B cell (primary cell): Measurements from ENCODE around the gene MYCBPAP. TPM values are rescaled to one million over a fixed set of nuclear protein-coding genes. Genes with fewer than 3 reads are reported as not detected.

ENCODE experiments used
- ATAC-seq: fragments of 200-7000 bp; cut with Tn5 transposase; one replicate; pipeline ENCODE4 v1.10.0; 2021; ENCODE audit warnings: low read depth, mild to moderate bottlenecking, moderate number of reproducible peaks, moderate library complexity
- CTCF ChIA-PET: fragments of 350-600 bp; sonication (Branson Sonifier 250); formaldehyde crosslinking; loops from one replicate; lab custom pipeline; 2021; ENCODE audit warnings: antibody characterized with exemption, inconsistent platforms; lab: Charles Lee
- POLR2A ChIA-PET: fragments of 350-600 bp; sonication (Branson Sonifier 250); formaldehyde crosslinking; loops from one replicate; lab custom pipeline; 2021; ENCODE audit warnings: antibody characterized with exemption; lab: Charles Lee
- DNase-seq: peaks from one replicate; pipeline ENCODE4 v3.0.0; 2013
- H2AFZ ChIP-seq: 2 replicates; pipeline ENCODE4 v1.6.1; 2012; ENCODE audit warnings: mild to moderate bottlenecking, low read depth, low read length; ENCODE audit not compliant: insufficient read depth, poor library complexity, severe bottlenecking
- H3K27ac ChIP-seq, 2 donors: 1 replicate in 1 of 2; 2 replicates in 1 of 2; pipeline ENCODE4 v1.5.1; 2012 to 2013; ENCODE audit warnings: low read length in 2 of 2, mild to moderate bottlenecking in 2 of 2, moderate library complexity in 1 of 2
- H3K27me3 ChIP-seq, 4 experiments: fragments of 200-600 bp in 1 of 4; sonication (generic) in 1 of 4; replicated peaks in 1 of 4; 1 replicate in 2 of 4; 2 replicates in 2 of 4; pipeline versions ENCODE4 v1.6.1 to v1.7.0; 2013 to 2016; ENCODE audit warnings: low read length in 3 of 4, mild to moderate bottlenecking in 2 of 4, mixed read lengths in 1 of 4, moderate library complexity in 1 of 4; ENCODE audit not compliant: insufficient read depth in 4 of 4, control insufficient read depth in 3 of 4; ENCODE audit errors: control extremely low read depth in 1 of 4
- H3K36me3 ChIP-seq, 2 experiments: replicated peaks in 1 of 2; 1 replicate in 1 of 2; 2 replicates in 1 of 2; pipeline versions ENCODE4 v1.6.1 to v1.7.1; 2013; ENCODE audit warnings: low read length in 1 of 2; ENCODE audit not compliant: insufficient read depth in 2 of 2, control insufficient read depth in 1 of 2; ENCODE audit errors: control extremely low read depth in 1 of 2, extremely low read depth in 1 of 2
- H3K4me1 ChIP-seq, 2 donors: fragments of 200-600 bp in 1 of 2; sonication (generic) in 1 of 2; 1 replicate in 1 of 2; 2 replicates in 1 of 2; pipeline versions ENCODE4 v1.5.1 to v1.6.1; 2013 to 2017; ENCODE audit warnings: low read length in 2 of 2; ENCODE audit not compliant: control insufficient read depth in 2 of 2, insufficient read depth in 2 of 2
- H3K4me2 ChIP-seq: replicated peaks from 2 replicates; pipeline ENCODE3; 2012; ENCODE audit warnings: mild to moderate bottlenecking, low read depth, low read length; ENCODE audit not compliant: poor library complexity, severe bottlenecking
- H3K4me3 ChIP-seq, 5 experiments: fragments of 200-600 bp in 1 of 5; sonication (generic) in 1 of 5; 1 replicate in 3 of 5; 2 replicates in 2 of 5; pipeline versions ENCODE4 v1.5.1 to v1.7.0; 2011 to 2016; ENCODE audit warnings: low read length in 4 of 5, mild to moderate bottlenecking in 4 of 5, low read depth in 2 of 5, control low read depth in 1 of 5, moderate library complexity in 1 of 5; ENCODE audit not compliant: insufficient read depth in 1 of 5; ENCODE audit errors: control extremely low read depth in 1 of 5, extremely low read depth in 1 of 5
- H3K79me2 ChIP-seq: fragments of 200-600 bp; sonication (generic); one replicate; pipeline ENCODE4 v1.6.0; 2016; ENCODE audit warnings: low read length; ENCODE audit not compliant: control insufficient read depth, insufficient read depth
- H3K9ac ChIP-seq: fragments of 200-600 bp; sonication (generic); 2 replicates; pipeline ENCODE4 v1.6.1; 2017; ENCODE audit warnings: mild to moderate bottlenecking, low read length, moderate library complexity
- H3K9me3 ChIP-seq, 3 donors: one replicate each; pipeline versions ENCODE4 v1.6.1 to v1.7.1; 2013; ENCODE audit warnings: low read length in 2 of 3; ENCODE audit not compliant: control insufficient read depth in 2 of 3, insufficient read depth in 1 of 3; ENCODE audit errors: control extremely low read depth in 1 of 3
- H4K20me1 ChIP-seq: 2 replicates; pipeline ENCODE4 v1.6.0; 2012; ENCODE audit warnings: mild to moderate bottlenecking, low read length; ENCODE audit not compliant: insufficient read depth, control insufficient read depth, poor library complexity, severe bottlenecking
- H3K27ac Mint-ChIP-seq: one replicate; pipeline ENCODE4 v1.8.0; 2021; ENCODE audit warnings: mixed read lengths
- H3K27me3 Mint-ChIP-seq: one replicate; pipeline ENCODE4 v1.8.0; 2021; ENCODE audit warnings: mixed read lengths
- H3K4me1 Mint-ChIP-seq: one replicate; pipeline ENCODE4 v1.8.0; 2021; ENCODE audit warnings: mixed read lengths
- H3K4me3 Mint-ChIP-seq: one replicate; pipeline ENCODE4 v1.8.0; 2021; ENCODE audit warnings: mixed read lengths
- H3K9me3 Mint-ChIP-seq: one replicate; pipeline ENCODE4 v1.8.0; 2022; ENCODE audit warnings: mixed read lengths; ENCODE audit not compliant: insufficient read depth
- EZH2 ChIP-seq: IDR thresholded peaks from 2 replicates; pipeline ENCODE4 v1.6.1; 2012; ENCODE audit warnings: borderline replicate concordance, low read depth, mild to moderate bottlenecking, moderate library complexity, low read length; ENCODE audit not compliant: insufficient read depth, poor library complexity, severe bottlenecking
- WGBS: methylation state at CpG from one replicate; pipeline ENCODE4 v1.1.5; 2013; ENCODE audit warnings: missing lambda C conversion rate; ENCODE audit not compliant: insufficient coverage; 5-methylcytosine and 5-hydroxymethylcytosine counted together
- intact Hi-C: fragments of 100-400 bp; cut with micrococcal nuclease; formaldehyde crosslinking; loops from one replicate; pipeline ENCODE4 v1.10.0; 2022
- polyA plus RNA-seq: library from polyadenylated mRNA; depleted of rRNA; stranded (reverse); fragments of >200 nt; gene quantifications from 2 replicates; pipeline ENCODE4 v1.2.3, GENCODE V29; 2012
- total RNA-seq, 2 donors: library from RNA; stranded (reverse); fragments of 120-200 nt in 1 of 2; gene quantifications; 1 replicate in 1 of 2; 2 replicates in 1 of 2; pipeline versions ENCODE4 v1.2.3 to v1.2.4, GENCODE V29; 2013 to 2022
- TF ChIP-seq, protein P1 (sequence below): fragments of 200-600 bp; IDR thresholded peaks from one replicate; pipeline ENCODE4 v1.8.0; 2022; ENCODE audit warnings: antibody characterized with exemption, mild to moderate bottlenecking

MYCBPAP gene
- total and polyA plus RNA-seq, 2 donors (not counting 1 experiment from before 2014, with no cell fraction given), result 1.9 to 5.1 TPM

DNA sequence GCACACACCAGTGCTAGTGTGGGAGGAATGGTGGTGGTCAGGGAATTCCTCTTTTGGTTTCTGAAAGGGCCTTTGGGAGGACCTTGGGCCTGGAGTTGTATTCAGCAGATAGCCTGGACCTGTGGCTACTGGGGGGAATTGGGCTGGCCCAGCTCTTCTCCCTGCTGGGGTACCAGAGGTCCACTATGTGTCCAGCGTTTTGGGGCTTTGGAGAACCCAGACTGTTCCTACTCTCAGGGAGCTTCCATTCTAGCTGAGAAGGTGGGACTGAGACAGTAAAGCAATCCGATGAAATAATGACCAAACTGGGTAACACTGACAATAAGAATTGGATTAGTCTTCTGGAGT lies 26.7 kb downstream of the MYCBPAP start:
- WGBS, result 100% methylated on average over 1 of the region's 2 CpGs
- TF ChIP-seq, protein P1, sequence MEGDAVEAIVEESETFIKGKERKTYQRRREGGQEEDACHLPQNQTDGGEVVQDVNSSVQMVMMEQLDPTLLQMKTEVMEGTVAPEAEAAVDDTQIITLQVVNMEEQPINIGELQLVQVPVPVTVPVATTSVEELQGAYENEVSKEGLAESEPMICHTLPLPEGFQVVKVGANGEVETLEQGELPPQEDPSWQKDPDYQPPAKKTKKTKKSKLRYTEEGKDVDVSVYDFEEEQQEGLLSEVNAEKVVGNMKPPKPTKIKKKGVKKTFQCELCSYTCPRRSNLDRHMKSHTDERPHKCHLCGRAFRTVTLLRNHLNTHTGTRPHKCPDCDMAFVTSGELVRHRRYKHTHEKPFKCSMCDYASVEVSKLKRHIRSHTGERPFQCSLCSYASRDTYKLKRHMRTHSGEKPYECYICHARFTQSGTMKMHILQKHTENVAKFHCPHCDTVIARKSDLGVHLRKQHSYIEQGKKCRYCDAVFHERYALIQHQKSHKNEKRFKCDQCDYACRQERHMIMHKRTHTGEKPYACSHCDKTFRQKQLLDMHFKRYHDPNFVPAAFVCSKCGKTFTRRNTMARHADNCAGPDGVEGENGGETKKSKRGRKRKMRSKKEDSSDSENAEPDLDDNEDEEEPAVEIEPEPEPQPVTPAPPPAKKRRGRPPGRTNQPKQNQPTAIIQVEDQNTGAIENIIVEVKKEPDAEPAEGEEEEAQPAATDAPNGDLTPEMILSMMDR, result no peak
- no peak for TF ChIP-seq EZH2
- ATAC-seq (no peak), DNase-seq (no peak)
- ChIA-PET POLR2A (no interaction called here), CTCF (no interaction called here)
- Mint-ChIP-seq H3K4me3 (no peak overlapping the region), H3K4me1 (peaks cover 9% of the 10 kb centered on the region), H3K27ac (no peak overlapping the region), H3K9me3 (no peaks in the 10 kb centered on the region), H3K27me3 (peaks cover 56% of the 10 kb centered on the region)
- Histone ChIP-seq H3K4me3 (no peak overlapping the region), H3K79me2 (no peaks in the 10 kb centered on the region), H3K9ac (no peak overlapping the region), H3K4me1 (peaks cover 12 to 15% of the 10 kb centered on the region in 2 donors), H3K9me3 (peaks cover 0 to 4% (median 0%) of the 10 kb centered on the region in 3 donors), H3K27me3 (peaks cover 0 to 45% (median 19%) of the 10 kb centered on the region in 4 experiments), H2AFZ (no peak overlapping the region), H3K27ac (no peak overlapping the region), H3K4me2 (no peak overlapping the region), H3K36me3 (no peaks in the 10 kb centered on the region), H4K20me1 (no peaks in the 10 kb centered on the region)
- intact Hi-C loops, result no loop called here

DNA sequence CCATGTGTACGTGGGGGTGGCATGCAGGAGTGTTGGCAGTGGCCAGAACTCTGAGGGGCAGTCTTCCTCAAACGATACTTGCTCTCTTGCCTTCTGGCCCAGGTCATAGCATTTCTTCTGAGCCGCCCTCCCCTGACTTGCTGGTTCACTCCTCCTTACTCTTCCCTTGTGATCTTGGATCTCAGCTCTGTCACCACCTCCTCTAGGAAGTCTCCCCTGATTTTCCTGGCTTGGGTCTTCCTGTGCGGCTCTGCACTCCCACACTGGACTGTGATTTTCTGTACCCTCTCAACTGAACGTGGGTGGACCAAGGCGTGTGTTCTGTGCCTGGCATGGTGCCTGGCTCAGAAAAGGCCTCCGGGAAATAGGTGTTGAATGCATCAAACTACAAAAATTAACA lies 27.2 kb downstream of the MYCBPAP start:
- Histone ChIP-seq H4K20me1 (no peaks in the 10 kb centered on the region), H2AFZ (no peak overlapping the region), H3K27me3 (peaks cover 0 to 41% (median 19%) of the 10 kb centered on the region in 4 experiments), H3K9ac (no peak overlapping the region), H3K36me3 (no peaks in the 10 kb centered on the region), H3K4me3 (no peak overlapping the region), H3K9me3 (peaks cover 0 to 4% (median 0%) of the 10 kb centered on the region in 3 donors), H3K4me1 (peaks cover 12 to 15% of the 10 kb centered on the region in 2 donors), H3K79me2 (no peaks in the 10 kb centered on the region), H3K27ac (no peak overlapping the region), H3K4me2 (no peak overlapping the region)
- no peak overlapping the region for H3K4me3 Mint-ChIP-seq
- WGBS, result 89% methylated on average over 3 of the region's 7 CpGs
- H3K27me3 Mint-ChIP-seq, result peaks cover 55% of the 10 kb centered on the region
- peaks cover 9% of the 10 kb centered on the region for H3K4me1 Mint-ChIP-seq
- ATAC-seq (no peak), DNase-seq (no peak)
- intact Hi-C loops, result no loop called here
- POLR2A ChIA-PET, result no interaction called here
- H3K27ac Mint-ChIP-seq, result no peak overlapping the region
- TF ChIP-seq, protein P1, result no peak
- TF ChIP-seq EZH2, result no peak
- CTCF ChIA-PET, result interaction anchor here (0.7 kb wide), 1 partner anchor 51 kb away, joined by 3 read pairs; no protein-coding TSS in a partner anchor
- H3K9me3 Mint-ChIP-seq, result no peaks in the 10 kb centered on the region
